GM19043 (cell line): ENCODE data around the gene RAPGEFL1.
A peak's percentile ranks its signal among the peaks of the same experiment; 100 is the strongest.
"Not testable (repeated sequence)": the region's sequence is repeated elsewhere in the genome, so short reads cannot be mapped to it uniquely, and the experiment has no call there.

ENCODE experiments used
- ATAC-seq: cut with Tn5 transposase; IDR thresholded peaks from one replicate; pipeline ENCODE4 v1.9.1; 2021; ENCODE audit warnings: low read depth; ENCODE audit not compliant: unreplicated experiment

The RAPGEFL1 gene

GRCh38 chr17:40177275-40177874 lies at the start of gene RAPGEFL1:
RAPGEFL1 (plus strand) TSS chr17:40177470; CDS start chr17:40177862, 392 bp downstream.
- no peak for ATAC-seq

GRCh38 chr17:40129498-40129897 lies 47.8 kb upstream of the RAPGEFL1 start:
- no peak for ATAC-seq

DNA sequence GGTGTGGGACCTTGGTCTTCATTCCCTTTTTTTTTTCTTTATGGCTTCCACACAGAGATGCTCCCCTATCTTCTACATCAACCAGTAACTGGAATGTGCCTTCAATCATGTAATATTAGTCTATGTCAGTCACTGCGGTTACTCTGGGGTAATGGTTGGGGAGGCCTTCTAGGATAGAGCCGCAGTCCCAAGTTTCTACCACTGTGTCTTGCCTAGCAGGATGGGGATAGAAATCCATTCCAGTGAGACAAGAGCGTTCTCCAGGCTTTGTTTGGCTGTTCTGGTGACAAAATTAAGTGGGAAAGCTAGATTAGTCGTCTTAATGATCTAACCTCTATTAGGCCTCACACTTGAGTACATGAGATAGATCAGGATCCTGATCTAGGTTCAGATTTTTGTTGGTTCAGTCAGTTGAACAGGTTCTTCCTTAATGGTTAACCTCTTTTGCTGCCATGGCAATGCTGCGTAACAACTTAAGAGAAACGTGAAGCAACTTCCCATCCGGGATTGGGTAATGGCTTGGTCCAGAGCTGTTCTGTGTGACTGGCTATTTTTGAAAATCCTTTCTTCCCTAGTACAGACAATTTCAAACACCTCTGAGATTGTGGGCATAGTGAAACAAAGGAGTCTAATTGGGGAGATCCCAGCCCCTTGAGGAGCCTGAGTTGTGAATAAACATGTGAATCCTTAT lies 46.8 kb upstream of the RAPGEFL1 start:
- ATAC-seq, result no peak

GRCh38 chr17:40134184-40134583 lies 43.1 kb upstream of the RAPGEFL1 start:
- no peak for ATAC-seq

GRCh38 chr17:40135817-40136216 lies 41.5 kb upstream of the RAPGEFL1 start:
- no peak for ATAC-seq

DNA sequence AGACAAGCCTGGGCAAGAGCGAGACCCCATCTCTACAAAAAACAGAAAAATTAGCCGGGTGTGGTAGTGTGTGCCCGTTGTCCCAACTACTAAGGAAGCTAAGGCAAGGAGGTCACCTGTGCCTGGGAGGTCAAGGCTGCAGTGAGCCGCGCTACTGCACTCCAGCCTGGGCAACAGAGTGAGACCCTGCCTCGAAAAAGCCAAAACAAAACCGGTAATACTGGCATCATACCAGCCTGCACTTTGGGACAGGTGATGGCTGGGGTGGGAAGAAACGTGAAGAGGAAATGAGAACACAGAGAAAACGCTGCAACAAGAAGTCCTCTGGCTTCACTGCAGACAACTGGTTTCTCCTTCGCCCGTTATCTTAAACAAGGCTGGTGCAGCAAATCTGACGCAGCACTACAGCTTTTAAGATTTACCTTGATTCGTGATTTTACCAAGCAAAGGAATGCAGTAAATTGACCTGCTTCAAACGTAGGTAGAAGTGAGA lies 37.7 kb upstream of the RAPGEFL1 start:
- peak; percentile 12 for ATAC-seq

GRCh38 chr17:40143166-40143565 lies 34.1 kb upstream of the RAPGEFL1 start:
- not testable (repeated sequence) for ATAC-seq

- ATAC-seq, result no peak
Observed at GRCh38 chr17:40145476-40145875, 31.8 kb upstream of the RAPGEFL1 start.

DNA sequence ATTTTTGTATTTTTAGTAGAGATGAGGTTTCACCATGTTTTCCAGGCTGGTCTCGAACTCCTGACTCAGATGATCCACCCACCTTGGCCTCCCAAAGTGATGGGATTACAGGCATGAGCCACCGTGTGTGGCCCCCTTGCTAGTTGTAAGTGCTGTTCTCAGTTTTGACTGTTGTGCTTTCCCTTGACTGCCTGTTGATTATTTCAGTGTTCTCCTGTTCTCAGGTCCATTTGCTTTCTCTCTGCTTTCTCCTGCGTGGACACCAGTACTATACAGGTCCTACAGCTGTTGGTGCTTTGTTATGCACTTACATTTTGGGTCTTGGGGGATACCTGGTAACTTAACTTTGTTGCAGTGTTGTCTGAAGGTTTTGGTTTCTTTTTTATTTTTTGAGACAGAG lies 28.7 kb upstream of the RAPGEFL1 start:
- no peak for ATAC-seq

GRCh38 chr17:40150276-40150675 lies 27.0 kb upstream of the RAPGEFL1 start:
- ATAC-seq, result no peak

DNA sequence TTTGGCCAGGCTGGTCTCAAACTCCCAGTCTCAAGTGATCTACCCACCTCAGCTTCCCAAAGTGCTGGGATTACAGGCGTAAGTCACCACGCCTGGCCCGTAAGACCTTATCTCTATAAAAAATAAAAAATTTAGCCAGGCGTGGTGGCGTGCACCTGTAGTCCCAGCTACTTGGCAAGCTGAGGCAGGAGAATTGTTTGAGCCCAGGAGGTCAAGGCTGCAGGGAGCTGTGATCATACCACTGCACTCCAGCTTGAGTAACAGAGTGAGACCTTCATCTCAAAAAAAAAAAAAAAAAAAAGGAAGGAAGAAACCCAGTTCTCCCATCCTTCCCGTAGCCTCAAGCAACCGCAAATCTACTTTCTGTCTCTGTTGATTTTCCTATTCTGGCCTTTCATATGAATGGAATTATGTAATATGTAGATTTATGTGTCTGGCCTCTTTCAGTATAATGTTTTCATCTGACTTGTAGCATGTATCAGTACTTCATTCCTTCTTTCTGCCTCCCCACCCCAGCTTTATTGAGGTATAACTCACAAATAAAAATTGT lies 25.8 kb upstream of the RAPGEFL1 start:
- no peak for ATAC-seq

DNA sequence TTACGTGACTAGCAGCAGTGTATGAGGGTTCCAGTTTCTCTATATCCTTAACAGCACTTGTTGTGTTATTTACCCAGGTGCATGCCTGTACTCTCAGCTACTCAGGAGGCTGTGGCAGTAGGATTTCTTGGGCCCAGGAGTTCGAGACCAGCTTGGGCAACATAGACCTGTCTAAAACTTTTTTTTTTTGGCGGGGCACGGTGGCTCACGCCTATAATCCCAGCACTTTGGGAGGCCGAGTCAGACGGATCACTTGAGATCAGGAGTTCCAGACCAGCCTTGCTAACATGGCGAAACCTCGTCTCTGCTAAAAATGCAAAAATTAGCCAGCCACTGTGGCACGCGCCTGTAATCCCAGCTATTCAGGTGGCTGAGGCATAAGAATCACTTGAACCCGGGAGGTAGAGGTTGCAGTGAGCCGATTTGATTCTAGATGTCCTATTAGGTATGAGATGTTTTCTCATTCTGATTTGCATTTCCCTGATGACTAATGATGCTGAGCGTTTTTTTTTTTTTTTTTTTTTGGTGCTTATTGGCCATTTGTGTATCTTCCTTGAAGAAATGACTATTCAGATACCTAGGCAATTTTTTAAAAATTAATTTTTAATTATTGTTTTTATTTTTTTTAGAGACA lies 23.6 kb upstream of the RAPGEFL1 start:
- ATAC-seq, result no peak

GRCh38 chr17:40157973-40158372 lies 19.3 kb upstream of the RAPGEFL1 start:
- ATAC-seq, result no peak

DNA sequence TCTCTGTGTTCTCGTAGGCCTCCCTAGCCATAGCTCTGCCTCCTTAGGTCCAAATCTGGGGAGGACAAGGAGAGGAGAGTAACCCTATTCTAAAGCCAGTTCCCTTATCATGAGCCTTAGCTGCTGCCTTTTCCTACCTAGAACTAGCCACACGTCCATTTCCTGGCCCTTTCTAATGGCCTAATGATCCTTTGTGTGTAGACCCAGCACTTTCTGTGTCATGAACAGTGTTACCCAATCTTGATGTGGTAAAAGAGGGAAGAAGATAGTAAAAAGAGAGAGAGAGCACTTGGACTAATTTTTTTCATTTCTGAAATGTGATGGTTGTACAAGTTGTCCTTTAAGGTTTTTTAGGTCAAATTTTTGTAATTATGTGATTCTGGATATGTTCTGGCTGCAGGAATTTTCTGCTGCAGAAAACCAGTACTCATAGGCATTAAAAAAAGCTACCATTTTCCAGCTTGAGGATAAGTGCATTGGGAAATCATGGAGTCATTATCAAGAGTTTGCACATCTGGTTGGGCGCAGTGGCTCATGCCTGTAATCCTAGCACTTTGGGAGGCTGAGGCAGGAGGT lies 18.7 kb upstream of the RAPGEFL1 start:
- no peak for ATAC-seq

DNA sequence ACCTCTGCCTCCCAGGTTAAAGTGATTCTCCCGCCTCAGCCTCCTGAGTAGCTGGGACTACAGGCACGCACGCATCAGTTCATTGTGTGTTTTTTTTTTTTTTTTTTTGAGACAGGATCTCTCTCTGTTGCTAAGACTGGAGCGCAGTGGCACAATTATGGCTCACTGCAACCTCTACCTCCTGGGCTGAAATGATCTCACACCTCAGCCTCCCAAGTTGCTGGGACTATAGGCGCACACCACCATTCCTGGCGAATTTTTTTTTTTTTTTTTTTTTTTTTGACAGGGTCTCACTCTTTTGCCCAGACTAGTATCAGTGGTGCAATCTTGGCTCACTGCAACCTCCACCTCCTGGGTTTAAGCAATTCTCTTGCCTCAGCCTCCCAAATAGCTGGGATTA lies 17.8 kb upstream of the RAPGEFL1 start:
- ATAC-seq, result no peak

DNA sequence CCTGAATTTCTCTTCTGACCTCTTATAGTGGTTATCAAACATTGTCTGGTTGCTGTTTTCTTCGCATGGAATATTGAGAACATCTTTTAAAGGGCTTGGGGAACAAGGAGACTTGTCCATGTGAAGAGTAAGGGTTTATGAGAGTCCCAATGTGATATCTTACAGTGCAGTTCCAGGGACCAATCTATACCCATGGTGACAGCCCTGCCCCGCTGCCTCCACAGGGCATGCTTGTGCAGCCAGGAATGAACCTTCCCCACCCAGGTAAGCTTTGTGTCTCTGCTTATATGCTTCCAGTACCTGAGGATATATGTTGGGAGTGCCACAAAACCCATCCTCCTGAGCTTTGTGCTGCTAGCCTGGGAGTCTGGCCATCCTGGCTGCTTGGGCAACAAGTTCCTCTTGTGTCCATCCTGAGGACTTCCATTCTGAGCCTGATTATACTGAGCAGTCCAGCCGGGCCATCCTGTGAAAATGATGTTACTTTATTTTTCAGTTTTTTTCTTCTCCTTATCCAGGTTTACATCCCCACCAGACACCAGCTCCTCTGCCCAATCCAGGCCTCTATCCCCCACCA lies 9.5 kb upstream of the RAPGEFL1 start:
- ATAC-seq, result no peak

DNA sequence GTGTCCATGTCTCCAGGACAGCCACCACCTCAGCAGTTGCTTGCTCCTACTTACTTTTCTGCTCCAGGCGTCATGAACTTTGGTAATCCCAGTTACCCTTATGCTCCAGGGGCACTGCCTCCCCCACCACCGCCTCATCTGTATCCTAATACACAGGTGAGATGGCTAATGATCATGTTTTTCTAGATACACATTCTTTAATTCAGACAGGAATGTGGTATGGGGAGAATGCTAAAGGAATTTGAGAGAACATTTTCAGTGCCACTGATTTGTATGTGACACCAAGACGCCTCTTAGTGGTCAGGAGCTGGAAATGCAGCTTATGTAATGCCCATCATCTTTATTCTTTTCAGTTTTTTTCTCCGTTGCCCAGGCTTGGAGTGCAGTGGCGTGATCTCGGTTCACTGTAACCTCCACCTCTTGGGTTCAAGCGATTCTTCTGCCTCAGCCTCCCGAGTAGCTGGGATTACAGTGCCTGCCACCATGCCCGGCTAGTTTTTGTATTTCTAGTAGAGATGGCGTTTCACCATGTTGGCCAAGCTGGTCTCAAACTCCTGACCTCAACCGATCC lies 8.9 kb upstream of the RAPGEFL1 start:
- no peak for ATAC-seq

DNA sequence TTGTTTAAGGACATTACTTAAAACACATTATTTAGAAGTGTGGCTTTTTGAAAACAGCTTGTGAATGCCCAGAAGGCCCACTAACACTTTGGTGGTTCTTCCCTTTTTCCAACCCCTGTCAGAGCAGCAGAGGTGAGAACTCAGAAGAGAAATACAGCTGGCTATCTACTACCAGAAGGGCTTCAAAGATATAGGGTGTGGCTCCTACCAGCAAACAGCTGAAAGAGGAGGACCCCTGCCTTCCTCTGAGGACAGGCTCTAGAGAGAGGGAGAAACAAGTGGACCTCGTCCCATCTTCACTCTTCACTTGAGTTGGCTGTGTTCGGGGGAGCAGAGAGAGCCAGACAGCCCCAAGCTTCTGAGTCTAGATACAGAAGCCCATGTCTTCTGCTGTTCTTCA lies 6.9 kb upstream of the RAPGEFL1 start:
- no peak for ATAC-seq

DNA sequence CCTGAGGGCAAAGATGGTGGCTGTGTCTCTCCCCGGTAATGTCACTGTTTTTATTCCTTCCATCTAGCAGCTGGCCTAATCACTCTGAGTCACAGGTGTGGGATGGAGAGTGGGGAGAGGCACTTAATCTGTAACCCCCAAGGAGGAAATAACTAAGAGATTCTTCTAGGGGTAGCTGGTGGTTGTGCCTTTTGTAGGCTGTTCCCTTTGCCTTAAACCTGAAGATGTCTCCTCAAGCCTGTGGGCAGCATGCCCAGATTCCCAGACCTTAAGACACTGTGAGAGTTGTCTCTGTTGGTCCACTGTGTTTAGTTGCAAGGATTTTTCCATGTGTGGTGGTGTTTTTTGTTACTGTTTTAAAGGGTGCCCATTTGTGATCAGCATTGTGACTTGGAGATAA lies 5.5 kb upstream of the RAPGEFL1 start:
- ATAC-seq, result no peak

DNA sequence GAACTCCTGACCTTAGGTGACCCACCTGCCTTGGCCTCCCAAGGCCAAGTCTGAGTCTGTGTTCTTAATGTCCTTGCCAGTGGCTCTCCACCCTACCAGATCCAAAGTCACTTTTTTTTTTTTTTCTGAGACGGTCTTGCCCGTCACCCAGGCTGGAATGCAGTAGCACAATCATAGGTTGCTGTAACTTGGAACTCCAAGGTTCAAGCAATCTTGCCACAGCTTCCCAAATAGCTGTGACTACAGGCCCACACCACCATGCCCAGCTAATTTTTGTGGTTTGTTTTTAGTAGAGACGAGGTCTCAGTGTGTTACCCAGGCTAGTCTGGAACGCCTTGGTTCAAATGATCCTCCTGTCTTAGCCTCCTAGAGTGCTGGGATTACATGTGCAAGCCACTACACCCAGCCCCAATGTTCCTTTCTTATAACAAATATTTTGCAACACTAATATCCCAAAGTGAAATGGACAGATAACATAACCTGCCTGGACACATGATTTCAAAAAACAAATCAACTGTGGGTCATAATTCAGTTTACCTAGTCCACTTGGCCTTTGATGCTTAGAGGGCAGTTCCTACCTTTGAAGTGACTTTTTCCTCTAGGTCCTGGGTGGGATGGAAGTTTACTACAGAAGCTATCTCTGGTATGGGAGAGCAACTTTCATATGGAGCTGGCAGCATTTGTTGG lies 4.0 kb upstream of the RAPGEFL1 start:
- ATAC-seq, result no peak
